ENCODE data around the gene SHISA8.

Gene SHISA8

GRCh38 chr22:41868556-41868955 lies 46.3 kb downstream of the SHISA8 start:
- H3K27me3 ChIP-seq: no peaks in the 10 kb centered on the region
- no peak overlapping the region for H3K4me3 ChIP-seq
- no peak overlapping the region for H3K4me2 ChIP-seq
- no peaks in the 10 kb centered on the region for H3K9me3 ChIP-seq
- H3K36me3 ChIP-seq: peaks cover 94% of the 10 kb centered on the region
- no peak overlapping the region for H3K27ac ChIP-seq
- H3K4me1 ChIP-seq: peaks cover 20% of the 10 kb centered on the region; the same call in 1 of the 2 replicates
- H3K9ac ChIP-seq: no peak overlapping the region
- peaks cover 76% of the 10 kb centered on the region for H4K20me1 ChIP-seq
- no peak for TF ChIP-seq Cebpa-rat (IDR thresholded peaks at IDR 0.05)

GRCh38 chr22:41863472-41863871 lies 51.4 kb downstream of the SHISA8 start:
- no peaks in the 10 kb centered on the region for H3K27me3 ChIP-seq
- H3K4me2 ChIP-seq: no peak overlapping the region
- H3K27ac ChIP-seq: no peak overlapping the region; the same call in 1 of the 2 replicates
- peaks cover 61% of the 10 kb centered on the region for H3K4me1 ChIP-seq
- H3K9me3 ChIP-seq: no peaks in the 10 kb centered on the region
- H3K9ac ChIP-seq: no peak overlapping the region
- H3K4me3 ChIP-seq: no peak overlapping the region
- H3K36me3 ChIP-seq: peaks cover 44% of the 10 kb centered on the region
- no peak for TF ChIP-seq Cebpa-rat (IDR thresholded peaks at IDR 0.05)
- peaks cover 97% of the 10 kb centered on the region for H4K20me1 ChIP-seq

GRCh38 chr22:41862530-41863266 lies 52.2 kb downstream of the SHISA8 start:
- Histone ChIP-seq H3K27ac (peak overlapping the region; percentile 19), H3K4me2 (peak overlapping the region; percentile 26), H3K9ac (0 out of 2 replicates have a peak overlapping the region, but pooled peaks have one; percentile 12), H3K4me3 (no peak overlapping the region), H3K4me1 (peaks cover 61% of the 10 kb centered on the region), H3K36me3 (peaks cover 37% of the 10 kb centered on the region), H4K20me1 (peaks cover 97% of the 10 kb centered on the region), H3K27me3 (no peaks in the 10 kb centered on the region), H3K9me3 (no peaks in the 10 kb centered on the region)
- TF ChIP-seq Cebpa-rat (IDR thresholded peaks at IDR 0.05): no peak

GRCh38 chr22:41862160-41862529 lies 52.7 kb downstream of the SHISA8 start:
- H3K4me2 ChIP-seq: peak overlapping the region; percentile 26
- peaks cover 63% of the 10 kb centered on the region for H3K4me1 ChIP-seq
- no peaks in the 10 kb centered on the region for H3K9me3 ChIP-seq
- H3K36me3 ChIP-seq: peaks cover 31% of the 10 kb centered on the region
- 0 out of 2 replicates have a peak overlapping the region, but pooled peaks have one; percentile 12 for H3K9ac ChIP-seq
- peak overlapping the region; percentile 19 for H3K27ac ChIP-seq
- peaks cover 97% of the 10 kb centered on the region for H4K20me1 ChIP-seq
- no peak overlapping the region for H3K4me3 ChIP-seq
- TF ChIP-seq Cebpa-rat (IDR thresholded peaks at IDR 0.05): no peak
- H3K27me3 ChIP-seq: no peaks in the 10 kb centered on the region
